Measurements from ENCODE around the gene MKKS.
"Not testable (repeated sequence)": the region's sequence is repeated elsewhere in the genome, so short reads cannot be mapped to it uniquely, and the experiment has no call there.

MKKS gene

DNA sequence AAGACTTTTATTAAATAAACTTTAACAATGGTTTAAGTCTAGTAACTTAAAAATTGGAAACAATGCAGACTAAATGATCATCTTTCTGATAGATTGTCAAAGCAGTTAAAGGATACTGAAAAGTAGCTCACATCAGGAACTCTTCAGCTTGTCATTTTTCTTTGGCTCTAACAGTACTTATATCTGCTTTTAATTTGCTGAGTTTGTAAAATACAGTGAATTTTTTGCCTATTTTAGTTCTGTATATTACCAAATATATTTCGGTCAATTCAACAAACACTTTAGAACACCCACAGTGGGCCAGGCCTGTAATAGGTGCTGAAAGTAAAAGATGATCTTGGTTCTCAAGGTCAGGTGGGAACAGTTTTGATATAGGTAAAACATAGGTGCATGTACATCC, 22.3 kb downstream of the MKKS start:
- no peak for DNase-seq

DNA sequence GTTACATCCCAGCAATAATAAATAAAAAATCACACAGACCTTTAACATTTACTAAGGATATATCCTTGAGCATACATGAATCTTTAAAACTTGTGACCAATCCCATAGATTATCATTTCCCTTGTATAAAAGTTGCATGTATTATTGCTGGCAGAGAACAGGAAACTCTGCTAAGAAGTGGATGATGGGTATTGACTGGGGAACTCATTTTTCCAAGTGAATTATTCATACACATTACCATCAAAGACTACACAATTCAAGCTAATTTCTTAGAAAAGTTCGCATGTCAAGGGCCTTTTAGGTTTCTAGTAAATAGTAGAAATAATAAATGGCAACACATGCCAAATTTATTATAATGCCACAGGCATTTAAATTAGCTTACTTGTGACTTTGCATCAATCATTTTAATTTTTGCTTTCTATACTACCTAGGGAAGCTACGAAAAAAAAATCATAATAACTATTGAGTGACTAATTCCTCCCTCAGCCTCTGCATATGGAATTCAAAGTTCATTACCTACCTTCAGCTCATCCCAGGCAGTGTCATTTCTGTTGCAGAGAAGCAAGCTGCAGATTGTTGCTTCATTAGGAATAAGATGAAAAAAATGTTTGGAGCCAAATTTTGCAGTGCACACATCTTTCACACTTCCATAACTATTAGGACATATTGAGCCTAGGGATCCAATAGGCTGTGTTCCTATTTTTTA, 25.8 kb downstream of the MKKS start:
- DNase-seq = no peak

DNA sequence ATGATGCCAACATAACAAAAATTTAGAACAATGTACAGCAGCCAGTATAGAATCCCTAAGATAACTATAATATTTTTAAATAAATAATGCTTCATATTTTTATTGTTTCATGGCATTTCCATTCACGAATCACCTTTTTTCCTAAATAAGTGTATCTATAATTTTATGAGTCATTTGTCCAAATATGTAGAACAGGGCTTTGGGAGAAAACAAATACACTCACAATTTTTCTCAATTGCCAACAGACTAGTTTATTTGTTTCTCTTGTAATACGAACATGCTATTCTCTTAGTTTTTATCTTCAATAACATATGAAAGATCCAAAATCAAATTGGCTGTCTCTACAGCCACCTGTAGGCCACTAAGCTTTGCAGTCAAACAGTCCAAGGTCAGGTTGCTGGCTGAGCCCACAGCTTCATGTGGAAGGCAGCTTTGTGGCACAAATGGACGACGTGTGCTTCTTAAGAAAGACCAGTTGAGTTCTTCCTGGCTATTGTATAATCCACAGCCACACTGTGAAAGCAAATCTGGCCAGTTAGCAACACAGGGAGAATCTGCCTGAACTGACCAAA, 29.0 kb downstream of the MKKS start:
- DNase-seq = no peak

DNA sequence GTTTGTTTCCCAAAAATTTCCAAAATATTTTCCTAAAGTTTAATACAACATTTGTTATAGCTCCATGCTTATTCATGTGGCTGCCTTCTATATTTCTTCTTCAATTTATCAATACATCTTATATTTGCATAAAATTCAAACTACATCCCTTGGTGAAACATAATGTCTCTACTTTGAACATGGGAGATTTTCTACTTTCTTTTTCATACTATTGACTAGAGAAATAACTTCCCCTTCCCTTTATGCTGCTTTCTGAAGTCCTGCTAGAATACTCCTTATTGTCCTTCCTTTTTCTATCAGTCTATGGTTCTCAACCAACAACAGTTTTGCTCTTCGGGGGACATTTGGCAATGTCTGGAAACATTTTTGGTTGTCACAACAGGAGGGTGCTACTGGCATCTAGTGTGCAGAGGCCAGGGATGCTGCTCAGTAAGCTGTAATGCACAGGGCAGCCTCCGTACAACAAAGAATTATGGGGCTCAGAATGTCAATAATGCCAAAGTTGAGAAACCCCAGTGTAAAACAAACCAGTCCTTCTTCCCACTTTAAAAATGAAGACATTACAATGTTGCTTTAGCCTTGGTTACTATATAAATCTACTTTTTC, 29.9 kb downstream of the MKKS start:
- DNase-seq = no peak

DNA sequence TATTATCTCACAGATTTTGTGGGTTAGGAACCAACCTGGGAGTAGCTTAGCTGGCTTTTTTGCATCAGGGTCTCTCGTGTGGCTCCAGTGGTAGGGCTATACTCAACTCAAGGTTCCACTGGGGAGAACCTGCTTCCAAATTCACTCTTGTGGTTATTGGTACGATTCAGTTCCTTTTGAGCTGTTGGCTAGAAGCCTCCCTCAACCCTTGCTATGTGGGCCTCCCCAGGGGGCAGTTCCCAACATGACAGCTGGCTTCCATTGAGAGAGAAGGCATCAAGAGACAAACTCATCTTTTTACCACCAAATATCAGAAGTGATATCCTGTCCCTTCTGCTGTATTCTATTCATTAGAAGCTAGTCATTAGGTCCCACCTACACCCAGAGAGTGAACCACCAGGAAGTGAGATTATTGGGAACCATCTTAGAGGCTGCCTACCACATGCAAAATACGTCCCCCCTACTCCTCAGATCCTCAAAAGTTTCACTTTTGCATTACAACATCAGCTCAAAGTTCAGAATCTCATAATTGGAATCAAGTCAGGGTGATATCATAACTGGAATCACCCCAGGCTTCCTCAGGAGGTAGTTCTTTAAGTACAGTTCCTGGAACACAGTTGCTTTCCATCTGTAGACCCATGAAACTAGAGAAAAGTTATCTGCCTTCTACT, 30.9 kb downstream of the MKKS start:
- no peak for DNase-seq

DNA sequence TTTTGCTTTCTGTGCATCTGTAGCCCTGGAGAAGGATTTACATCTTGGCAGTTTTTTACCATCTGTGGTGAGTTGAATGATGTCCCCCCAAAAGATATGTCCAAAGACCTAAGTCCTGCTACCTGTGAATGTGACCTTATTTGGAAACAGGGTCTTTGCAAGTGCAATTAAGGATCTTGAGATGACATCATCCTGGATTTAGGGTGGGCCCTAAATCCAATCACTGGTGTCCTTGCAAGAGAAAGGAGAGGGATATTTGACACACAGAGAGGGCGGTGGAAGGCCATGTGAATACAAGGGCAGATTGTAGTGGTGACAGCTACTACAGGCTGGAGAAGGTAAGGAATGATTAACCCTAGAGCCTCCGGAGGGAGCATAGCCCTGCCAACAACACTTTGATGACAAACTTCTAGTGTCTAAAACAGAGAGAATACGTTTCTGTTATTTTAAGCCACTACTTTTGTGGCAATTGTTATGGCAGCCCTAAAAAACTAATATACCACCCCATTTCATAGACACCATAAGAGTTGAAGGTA, 35.1 kb downstream of the MKKS start:
- no peak for DNase-seq

DNA sequence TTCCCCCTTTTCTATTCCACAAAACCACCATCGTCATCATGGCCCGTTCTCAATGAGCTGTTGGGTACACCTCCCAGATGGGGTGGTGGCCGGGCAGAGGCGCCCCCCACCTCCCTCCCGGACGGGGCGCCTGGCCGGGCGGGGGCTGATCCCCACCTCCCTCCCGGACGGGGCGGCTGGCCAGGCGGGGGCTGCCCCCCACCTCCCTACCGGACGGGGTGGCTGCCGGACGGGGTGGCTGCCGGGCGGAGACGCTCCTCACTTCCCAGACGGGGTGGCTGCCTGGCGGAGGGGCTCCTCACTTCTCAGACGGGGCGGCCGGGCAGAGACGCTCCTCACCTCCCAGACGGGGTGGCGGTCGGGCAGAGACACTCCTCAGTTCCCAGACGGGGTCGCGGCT, 39.3 kb downstream of the MKKS start:
- not testable (repeated sequence) for DNase-seq

DNA sequence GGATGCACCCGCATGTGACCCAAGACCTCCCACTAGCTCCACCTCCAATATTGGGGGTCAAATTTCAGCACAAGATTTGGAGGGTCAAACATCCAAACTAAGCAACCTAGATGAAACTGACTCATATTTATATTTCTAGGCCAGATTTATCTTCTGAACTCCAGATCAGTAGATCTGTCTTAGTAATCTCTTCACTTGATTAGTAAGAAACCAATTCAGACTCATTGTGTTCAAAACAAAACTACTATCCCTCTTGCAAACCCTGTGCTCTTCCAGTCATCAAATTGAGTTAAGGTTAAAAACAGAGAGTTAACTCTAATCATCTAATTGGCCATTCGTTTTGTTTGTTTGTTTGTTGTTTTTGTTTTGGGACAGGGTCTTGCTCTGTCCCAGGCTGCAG, 43.3 kb downstream of the MKKS start:
- no peak for DNase-seq

DNA sequence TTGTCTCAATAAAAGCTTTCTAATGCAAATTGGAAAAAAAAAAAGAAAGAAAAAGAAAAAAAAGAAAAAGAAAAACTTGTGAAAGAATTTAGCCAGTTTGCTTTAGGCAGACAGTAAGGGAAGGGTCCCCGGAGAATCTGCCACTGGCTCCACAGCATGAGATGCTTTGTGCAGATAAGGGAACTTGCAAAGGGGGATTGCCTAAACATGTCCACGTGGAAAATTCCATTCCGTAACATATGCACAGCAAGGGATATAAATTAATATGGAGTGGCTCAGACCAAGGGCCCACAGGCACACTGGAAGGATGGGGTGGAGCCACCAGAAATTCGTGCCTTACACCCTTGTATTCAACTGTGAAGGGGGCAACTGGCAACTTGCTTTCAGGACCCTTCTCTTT, 45.4 kb downstream of the MKKS start:
- DNase-seq = no peak

DNA sequence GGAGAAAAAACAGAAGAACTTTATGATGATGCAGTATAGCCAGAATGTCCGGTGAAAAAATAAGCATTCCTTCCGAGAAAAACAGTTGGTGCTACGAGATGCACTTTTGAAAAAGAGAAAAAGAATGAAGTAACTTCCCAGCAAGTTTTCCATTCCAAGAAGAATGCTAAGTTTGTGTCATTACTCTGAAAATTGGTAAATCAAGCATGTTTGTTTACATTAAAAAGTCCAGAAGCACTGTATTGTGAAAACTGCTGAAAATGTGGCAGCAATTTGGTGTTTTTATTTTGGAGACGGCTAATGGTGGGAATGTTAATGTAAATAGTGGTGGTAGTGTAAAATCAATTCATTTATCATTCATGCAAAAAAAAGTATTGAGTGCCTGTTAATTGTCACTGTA, 46.3 kb downstream of the MKKS start:
- no peak for DNase-seq

DNA sequence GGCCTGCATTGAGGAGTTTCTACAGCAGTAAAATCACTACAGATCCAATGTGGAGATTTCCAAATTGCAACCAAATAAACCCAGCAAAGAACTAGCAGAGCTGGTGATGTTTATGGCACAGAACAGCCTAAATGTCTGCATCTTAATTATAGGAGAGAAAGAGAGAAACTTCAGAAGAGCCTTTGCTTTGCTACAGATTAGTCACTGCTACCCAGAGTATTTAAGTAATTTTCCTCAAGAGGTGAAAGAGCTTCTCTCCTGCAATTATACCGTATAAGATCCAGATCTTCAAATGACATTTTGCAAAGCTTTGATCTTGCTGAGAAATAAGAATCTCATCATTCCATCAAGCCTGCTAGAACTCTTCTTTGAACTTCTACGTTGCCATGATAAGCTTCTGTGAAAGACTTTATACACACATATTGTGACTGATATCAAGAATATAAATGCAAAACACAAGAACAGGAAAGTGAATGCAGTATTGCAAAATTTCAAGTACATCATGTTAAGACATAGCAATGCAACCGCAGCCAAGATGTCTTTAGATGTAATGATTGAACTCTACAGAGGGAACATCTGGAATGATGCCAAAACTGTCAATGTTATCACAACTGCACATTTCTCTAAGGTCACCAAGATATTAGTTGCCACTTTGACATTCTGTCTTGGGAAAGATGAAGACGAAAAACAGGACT, 48.0 kb downstream of the MKKS start:
- no peak for DNase-seq

DNA sequence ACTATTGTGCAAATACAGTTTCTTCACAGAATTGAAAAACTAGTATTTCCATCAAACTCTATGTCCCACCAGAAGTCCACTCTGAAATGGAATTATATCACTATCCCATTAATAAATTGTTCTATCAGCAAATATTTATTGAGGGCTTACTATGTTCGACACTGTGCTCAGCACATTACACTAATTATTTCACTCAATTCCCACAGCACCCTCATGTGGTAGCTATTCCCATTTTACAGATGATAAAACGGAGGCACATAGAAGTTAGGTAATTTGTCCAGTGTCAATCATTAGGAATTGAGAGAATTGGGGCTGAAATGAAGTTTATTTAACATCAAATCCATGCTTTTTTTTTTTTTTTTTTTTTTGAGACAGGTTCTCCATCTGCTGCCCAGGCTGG, 52.5 kb downstream of the MKKS start:
- no peak for DNase-seq

DNA sequence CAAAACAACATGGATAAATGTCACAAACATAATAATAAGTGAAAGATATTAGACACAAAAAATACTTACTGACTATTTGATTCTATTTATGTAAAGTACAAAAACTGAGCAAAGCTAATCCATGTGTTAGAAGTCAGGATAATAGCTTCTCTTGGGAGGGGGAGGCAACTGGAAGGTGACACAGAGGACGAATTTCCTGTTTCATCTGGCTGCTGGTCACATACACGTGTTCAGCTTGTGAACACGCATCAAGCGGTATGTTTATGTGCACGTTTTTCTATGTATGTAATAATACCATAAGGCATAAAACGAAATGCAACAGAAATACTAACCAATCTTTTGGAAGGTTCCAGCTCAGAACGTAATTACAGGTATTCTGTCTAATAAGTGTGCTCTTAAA, 54.3 kb downstream of the MKKS start:
- DNase-seq = no peak

DNA sequence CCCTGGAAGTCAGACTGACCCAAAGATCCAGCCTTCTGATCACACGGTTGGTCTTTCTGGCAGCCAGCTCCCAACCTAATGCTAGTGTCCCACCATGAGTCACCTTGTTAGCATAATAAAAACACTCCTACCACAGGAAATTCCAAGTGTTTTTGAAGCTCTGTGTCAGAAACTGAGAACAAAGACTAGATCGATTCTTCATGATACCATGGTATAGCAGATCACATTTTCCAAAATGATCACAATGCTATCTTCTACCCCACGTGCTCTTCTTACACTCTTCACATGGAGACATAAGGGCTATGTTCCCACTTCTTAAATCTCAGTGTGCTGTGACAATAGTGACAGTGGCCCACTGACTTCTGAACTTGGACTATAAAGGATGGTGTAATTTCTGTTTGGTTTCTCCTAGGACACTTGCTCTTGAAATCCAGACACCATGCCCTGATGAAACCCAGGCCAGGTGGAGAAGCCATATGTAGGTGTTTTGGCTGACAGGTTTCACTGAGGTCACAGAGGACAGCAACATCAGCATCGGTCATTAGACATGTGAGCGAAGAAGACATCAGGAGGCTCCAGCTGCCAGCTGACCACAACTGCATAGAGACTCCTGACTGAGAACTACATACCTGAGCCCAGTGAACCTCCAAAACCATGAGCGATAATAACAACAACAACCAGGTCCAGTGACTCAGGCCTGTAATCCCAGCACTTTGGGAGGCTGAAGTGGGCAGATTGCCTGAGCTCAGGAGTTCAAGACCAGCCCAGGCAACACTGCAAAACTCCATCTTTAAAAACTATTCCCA, 57.5 kb downstream of the MKKS start:
- no peak for DNase-seq

DNA sequence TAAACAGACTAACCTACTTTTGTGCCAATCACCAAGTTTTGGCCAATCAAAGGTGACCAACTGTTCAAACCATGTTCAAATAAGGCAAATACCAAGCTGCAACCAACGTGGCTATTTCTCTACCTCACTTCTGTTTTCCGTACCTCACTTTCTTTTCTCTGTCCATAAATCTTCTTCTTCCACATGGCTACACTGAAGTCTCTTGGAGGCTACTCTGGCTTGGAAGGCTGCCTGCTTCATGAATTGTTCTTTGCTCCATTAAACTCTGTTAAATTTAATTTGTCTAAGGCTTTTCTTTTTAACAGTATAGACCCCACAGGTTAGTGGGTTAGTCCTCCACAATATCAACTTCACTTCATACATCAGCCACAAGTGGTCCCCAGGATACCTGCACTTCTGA, 58.8 kb downstream of the MKKS start:
- no peak for DNase-seq

DNA sequence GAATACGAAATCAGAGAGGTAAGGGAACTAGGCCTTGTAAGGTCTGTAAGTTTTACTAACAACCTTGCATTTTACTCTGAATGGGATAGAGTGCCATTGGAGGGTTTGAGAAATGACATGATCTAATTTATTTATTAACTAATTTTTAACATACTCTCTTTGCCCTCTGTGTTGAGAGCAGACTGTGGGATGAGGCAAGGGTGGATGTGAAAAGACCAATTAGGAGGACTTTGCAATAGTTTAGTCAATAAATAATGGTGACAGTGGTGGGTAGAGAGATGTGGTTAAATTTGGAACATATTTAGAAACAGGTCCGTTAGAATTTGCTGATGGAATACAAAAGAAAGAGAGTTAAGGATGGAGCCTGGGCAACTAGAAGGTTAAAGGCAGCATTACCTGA, 60.0 kb downstream of the MKKS start:
- no peak for DNase-seq

DNA sequence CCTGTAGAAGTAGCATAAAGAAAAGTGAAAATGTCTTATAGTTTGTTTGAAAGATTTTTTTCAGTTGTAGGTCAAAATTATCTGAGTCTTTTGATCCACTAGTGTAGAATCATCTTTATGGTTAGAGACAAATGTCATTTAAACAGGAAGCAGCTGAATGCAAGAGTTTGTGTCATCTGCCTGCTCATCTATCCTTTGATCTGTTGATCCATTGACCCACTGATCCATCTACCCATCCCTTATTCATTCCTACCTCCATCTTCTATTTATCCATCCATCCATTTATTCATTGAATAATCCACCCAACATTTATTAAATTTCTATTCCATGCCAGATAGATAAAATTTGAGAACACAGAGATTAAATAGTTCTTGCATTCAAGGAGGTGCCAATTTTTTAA, 62.6 kb downstream of the MKKS start:
- DNase-seq = no peak

DNA sequence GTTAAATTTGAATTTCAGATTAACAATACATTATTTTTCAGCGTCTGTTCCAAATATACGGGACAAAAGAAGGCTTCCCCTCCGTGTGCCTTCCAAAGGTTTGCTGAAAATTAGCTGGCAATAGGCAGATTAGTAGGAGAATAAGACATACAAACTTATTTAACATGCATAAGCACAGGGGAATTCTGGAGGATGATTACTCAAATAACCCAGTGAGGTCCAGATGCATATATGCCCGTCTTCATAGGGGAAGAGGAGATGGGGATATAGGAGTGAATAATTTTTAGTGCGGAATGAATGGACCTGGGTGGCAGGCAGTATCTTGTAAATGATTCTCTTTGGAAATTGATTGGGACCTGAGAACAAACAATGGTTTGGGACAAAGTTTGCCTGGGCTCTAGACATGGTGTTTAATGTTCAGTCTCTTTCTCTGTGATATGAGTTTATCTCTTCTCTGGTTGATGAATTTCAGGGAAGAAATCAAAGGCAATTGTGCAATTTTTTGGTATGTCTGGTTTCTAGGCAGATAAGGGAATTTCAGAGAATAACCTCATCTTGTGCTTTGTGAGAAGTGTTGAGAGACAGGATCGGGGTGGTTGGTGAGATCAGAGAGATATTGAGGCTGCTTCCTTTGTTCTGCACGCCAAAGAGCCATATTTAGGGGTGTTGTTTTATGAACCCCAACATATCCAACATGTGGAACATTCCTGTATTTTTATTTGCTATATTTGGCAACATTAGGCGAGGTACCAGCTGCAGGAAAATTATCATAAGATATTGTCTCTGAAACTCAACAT, 63.7 kb downstream of the MKKS start:
- no peak for DNase-seq

DNA sequence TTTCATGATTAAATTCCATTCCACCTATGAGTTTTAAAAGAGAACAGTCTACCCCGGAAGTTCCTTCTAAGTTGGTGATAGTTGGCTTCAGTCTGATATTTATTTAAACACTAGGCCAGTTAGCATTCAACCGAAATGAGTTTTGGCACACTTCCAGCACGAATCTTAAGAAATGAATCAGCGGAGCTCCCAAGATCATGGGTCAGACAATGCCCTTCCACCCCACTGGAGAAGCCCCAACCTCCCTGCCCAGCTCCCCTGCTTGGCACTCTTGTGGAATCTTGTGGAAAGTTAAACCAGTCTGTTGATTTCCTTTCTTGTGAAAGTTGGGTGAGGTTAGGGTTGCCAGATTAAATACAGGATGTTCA, 64.3 kb downstream of the MKKS start:
- no peak for DNase-seq

DNA sequence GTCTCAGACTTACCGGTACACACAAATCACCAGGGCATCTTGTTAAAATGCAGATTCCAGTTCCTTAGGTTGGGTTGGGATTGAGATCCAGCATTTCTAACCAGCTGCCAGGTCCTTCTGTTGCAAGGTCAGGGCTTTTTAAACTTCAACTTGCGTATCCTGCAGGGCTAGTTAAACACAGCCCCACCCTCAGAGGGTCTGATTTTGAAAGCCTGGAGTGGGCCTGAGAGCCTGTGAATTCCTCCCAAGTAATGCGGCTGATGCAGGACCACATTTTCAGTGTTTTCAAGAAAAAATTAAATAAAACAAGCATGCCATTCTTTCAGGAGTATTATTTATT, 65.3 kb downstream of the MKKS start:
- no peak for DNase-seq

DNA sequence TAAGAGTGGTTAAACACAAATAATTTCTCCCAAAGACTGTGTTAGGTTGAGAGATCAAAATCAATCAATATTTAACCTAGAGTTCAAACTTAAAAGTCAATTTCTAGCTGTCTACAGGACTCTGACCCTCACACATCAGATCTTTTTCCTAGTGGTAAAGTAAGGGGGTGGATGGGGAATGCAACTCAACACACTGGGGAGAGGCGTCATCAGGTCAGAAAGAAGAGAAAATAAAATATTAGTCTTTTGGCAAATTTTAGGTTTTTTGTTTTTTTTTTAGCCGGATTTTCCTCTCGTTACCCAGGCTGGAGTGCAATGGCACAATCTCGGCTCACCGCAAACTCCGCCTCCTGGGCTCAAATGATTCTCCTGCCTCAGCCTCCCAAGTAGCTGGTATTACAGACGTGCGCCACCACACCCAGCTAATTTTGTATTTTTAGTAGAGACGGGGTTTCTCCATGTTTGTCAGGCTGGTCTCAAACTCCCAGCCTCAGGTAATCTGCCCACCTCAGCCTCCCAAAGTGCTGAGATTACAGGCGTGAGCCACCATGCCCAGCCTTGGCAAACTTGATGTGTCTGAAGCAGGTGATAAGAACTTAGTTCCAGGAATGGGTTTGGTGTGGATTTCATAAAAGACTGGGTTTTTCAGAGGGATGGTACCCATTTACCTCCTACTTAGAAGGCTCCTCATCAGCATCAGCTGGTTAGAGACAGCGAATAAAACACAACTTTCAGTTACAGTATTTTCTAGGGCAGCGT, 65.9 kb downstream of the MKKS start:
- no peak for DNase-seq

Data from NCI-H1048 (cell line).